BLaER1 treated with 17β-estradiol and CSF1 and Interleukin-3, amounts not matched to agents 10 nM and 100 nM (cell line): ENCODE measurements around the gene EPHA2.

ENCODE experiments used
- H3K27ac ChIP-seq, 11 experiments: shearing (Covaris generic); formaldehyde crosslinking; 2 replicates each; pipeline ENCODE4 v1.8.1; 2022
- H3K27me3 ChIP-seq, 11 experiments: shearing (Covaris generic); formaldehyde crosslinking; 2 replicates each; pipeline ENCODE4 v1.8.1; 2022
- H3K36me3 ChIP-seq, 11 experiments: shearing (Covaris generic); formaldehyde crosslinking; 2 replicates each; pipeline ENCODE4 v1.8.1; 2022
- H3K4me1 ChIP-seq, 10 experiments: shearing (Covaris generic); formaldehyde crosslinking; 2 replicates each; pipeline ENCODE4 v1.8.1; 2022
- H3K4me2 ChIP-seq, 11 experiments: shearing (Covaris generic); formaldehyde crosslinking; 2 replicates each; pipeline ENCODE4 v1.8.1; 2022
- H3K4me3 ChIP-seq, 10 experiments: shearing (Covaris generic); formaldehyde crosslinking; 2 replicates each; pipeline ENCODE4 v1.8.1; 2022
- H3K9ac ChIP-seq, 11 experiments: shearing (Covaris generic); formaldehyde crosslinking; 2 replicates each; pipeline ENCODE4 v1.8.1; 2022
- H3K9me3 ChIP-seq, 11 experiments: shearing (Covaris generic); formaldehyde crosslinking; replicated peaks in 1 of 11; 2 replicates each; pipeline ENCODE4 v1.8.1; 2022
- H4K20me1 ChIP-seq, 11 experiments: shearing (Covaris generic); formaldehyde crosslinking; 2 replicates each; pipeline ENCODE4 v1.8.1; 2022
- Cebpa-rat ChIP-seq, 11 experiments: shearing (Covaris generic); IDR thresholded peaks; 2 replicates each; pipeline ENCODE4 v1.8.1; 2022

The EPHA2 gene

GRCh38 chr1:16075337-16076030 is 80.4 kb downstream of the EPHA2 start:
- peaks cover 4 to 38% (median 17%) of the 10 kb centered on the region in 10 experiments; a peak in 16 of 20 replicates for H3K4me1 ChIP-seq
- no peaks in the 10 kb centered on the region for H3K36me3 ChIP-seq
- no peak overlapping the region for H3K27ac ChIP-seq
- peaks cover 0 to 31% (median 5%) of the 10 kb centered on the region in 11 experiments; a peak in 9 of 22 replicates for H4K20me1 ChIP-seq
- H3K4me2 ChIP-seq, result no peak overlapping the region
- H3K9ac ChIP-seq, result no peak overlapping the region
- no peaks in the 10 kb centered on the region for H3K9me3 ChIP-seq
- no peak overlapping the region for H3K4me3 ChIP-seq
- peaks cover 22 to 38% (median 31%) of the 10 kb centered on the region in 11 experiments for H3K27me3 ChIP-seq
- TF ChIP-seq Cebpa-rat (IDR thresholded peaks at IDR 0.05), result no peak
